SK-N-DZ (cell line): ENCODE measurements around the gene TIGD3. TPM values are rescaled to one million over a fixed set of nuclear protein-coding genes. Genes with fewer than 3 reads are reported as not detected.

Experiments
- DNase-seq: peaks from one replicate; pipeline ENCODE4 v3.0.0-alpha.2; 2015; ENCODE audit warnings: low spot score
- polyA plus RNA-seq, 2 experiments: library from polyadenylated mRNA; depleted of rRNA; stranded (reverse); fragments of >200 nt; gene quantifications; 2 replicates each; pipeline ENCODE4 v1.2.3, GENCODE V29; 2014

Gene TIGD3, protein sequence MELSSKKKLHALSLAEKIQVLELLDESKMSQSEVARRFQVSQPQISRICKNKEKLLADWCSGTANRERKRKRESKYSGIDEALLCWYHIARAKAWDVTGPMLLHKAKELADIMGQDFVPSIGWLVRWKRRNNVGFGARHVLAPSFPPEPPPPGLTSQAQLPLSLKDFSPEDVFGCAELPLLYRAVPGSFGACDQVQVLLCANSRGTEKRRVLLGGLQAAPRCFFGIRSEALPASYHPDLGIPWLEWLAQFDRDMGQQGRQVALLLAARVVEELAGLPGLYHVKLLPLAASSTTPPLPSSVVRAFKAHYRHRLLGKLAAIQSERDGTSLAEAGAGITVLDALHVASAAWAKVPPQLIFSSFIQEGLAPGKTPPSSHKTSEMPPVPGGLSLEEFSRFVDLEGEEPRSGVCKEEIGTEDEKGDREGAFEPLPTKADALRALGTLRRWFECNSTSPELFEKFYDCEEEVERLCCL
- polyA plus RNA-seq (2014; cell fraction: cytosol; rRNA removed), result 6.0 and 6.7 TPM in 2 replicates
- polyA plus RNA-seq (2014; cell fraction: nucleus; rRNA removed), result 4.2 and 5.5 TPM in 2 replicates

DNA sequence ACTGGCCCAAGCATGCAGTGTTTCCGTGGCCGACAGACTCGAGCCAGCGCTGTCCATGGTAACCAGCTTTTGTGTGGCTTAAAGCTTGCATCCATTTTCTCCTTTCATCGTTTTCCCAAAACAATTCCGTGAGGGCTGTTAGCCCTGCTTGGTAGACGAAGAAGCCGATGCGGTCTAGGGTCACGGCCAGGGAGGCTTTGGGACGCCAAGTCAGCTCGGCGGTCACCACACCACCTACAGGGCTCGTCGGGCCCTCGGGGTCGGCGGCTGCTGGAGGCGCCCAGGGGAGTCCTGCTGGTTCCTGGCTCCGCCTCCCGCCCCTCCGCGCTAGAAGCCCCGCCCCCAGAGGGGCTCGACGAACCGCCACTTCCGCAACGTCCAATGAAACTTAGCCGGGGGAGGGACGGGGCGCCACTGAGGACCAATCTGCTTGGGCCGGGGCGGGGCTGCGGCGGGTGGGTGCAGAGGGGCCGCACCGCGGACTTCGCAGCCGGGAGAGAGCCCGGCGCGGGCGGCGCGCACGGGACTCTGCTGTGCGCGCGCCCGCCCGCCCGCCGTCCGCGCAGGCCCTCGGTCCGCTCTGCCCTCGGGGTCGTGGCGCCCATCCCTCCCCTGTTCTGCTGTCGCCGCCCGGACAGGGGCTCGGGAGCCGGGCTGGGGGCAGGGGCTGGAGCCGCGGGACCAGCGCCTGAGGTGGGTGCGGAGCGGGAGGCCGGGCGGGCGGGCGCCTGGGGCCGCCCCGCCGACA is at the start of gene TIGD3:
TIGD3 (plus strand) TSS at position 487 of the 748 bp plus-strand sequence. CDS start 1,058 bp downstream, outside the sequence.
- DNase-seq, result peak; percentile 94

DNA sequence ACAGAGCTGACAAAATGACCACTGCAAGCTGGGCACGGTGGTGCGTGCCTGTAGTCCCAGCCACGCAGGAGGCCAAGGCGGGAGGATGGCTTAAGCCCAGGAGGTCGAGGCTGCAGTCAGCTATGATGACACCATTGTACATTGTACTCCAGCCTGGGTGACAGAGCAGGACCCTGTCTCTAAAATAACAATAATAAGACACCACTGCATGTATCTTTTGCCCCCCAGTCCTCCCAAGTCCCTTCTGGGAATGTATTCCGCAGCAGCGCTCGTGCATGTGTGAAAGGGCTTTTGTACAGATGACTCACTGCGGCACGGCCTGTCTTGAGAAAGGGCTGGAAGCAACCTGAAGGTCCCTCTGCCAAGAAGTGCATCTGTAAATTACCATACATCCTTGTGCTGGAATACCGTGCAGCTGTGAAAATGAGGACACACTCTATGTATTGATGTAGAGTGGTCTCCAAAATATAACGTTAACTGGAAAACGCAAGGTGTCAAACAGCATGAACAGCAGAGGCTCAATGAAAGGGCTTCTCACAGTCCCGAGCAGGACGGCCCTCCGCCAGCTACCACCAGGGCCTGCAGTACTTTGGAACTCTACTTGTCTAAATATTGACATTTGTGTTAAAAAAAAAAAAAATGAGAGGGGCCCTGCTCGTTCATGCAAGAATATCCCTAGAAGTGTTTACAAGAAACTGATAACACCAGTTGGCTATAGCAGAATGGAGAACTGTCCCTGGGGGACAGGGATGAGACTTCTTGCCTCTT is 48.9 kb upstream of the TIGD3 start:
- DNase-seq, result no peak

DNA sequence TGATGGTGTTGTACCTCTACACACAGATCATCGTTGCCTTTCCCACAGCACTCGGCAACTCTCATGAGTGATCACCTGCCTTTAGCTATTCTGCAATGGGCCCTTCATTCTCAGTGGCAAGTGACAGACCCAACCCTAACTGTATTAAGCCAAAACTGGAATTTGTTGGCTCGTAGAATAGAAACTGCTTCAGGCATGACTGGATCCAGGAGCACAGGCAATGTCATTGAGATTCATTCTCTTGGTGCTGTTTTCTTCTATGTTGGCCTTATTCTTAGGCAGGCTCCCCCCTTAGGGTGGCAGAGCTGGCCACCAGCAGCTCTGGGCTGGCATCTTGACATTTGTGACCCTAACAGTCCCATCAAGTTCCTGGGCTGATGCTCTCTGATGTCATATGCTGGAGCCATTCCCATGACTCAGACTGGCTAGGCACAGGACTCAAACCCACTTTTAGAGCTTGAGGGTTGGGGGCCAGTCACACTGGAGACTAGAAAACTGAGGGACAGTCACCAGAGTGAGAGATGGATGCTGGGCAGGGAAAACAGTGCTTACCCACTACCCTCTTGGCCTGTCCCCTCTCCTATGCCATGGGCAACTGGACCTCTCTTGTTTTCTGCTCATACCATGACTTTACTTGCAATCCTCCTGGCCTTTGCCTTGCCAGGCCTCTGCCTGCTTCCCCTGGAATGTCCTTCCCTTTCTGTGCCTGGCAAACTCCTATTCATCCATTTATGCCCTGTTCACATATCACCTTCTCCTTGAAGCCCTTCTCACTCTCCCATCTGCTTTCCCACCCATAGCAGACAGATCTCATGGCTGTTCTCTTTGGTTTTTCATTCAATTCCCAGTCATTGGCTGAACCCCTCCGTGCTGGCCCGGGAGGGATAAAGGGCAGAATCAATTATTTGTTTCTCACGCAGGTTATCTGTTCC is 47.0 kb upstream of the TIGD3 start:
- no peak for DNase-seq

DNA sequence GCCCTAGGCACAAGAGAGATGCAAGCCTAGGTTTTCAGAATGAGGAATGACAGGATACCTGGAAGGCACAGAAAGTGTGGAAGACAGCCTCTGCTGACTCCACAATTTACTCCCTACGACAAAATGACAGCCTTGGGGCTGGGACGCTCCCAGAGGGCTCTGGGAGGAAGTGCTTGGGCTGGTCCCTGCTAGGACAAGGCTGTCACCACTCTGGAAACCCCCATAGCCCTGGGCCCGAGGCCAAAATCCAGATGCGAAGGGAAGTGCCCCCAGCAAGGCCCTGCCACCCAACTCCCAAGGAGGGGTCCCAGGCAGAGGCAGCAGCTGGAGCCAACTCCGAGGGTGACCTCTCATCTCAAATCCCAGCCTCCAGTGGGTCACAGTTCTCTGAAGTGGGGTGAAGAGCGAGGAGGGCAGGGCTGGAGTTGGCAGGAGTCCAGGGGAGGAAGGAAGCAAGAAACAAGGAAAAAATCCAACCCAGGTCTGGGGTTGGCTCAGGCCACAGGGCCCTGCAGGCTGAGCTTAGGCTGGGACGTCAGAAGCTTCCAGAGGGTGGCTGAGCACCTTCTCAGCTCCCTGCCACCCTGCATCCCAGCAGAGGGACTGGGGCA is 46.2 kb upstream of the TIGD3 start:
- DNase-seq, result no peak

DNA sequence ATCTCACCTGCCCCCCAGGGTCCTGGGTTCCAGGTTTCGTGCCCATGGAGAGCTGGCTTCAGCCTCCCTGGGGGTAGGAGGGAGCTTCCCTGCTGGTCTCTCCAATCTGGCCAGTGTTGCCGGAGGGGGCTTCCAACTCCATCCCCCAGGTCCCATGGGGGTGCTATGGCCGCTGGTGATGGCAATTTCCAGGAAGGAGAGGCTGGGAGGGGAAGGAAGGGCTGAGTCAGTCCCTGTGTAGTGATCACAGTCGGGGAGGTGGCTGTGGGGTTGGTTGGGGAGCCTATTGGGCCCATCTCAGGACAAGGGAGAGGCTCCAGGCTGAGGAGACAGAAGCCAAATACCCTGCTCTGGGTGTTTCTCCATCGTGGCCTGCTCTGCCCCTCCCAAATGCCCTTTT is 45.5 kb upstream of the TIGD3 start:
- no peak for DNase-seq

DNA sequence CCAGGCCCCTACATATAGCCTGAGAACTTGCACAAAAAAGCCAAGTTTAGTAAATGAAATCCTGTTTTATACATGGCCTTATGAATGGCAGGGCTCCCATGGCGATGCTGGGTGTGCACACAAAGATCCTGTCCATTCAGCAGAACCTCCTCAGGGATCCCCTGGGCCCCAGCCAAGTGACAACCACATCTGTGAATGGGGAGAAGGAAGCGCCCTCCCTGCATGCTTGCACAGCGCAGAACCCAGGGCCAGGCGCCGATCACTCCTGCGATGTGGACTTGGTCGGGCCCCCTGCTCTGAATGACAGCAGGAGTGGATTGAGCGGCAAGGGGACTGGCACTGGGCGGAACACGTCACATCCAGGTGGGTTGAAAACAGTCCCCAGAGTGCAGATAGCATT is 44.3 kb upstream of the TIGD3 start:
- DNase-seq, result no peak

DNA sequence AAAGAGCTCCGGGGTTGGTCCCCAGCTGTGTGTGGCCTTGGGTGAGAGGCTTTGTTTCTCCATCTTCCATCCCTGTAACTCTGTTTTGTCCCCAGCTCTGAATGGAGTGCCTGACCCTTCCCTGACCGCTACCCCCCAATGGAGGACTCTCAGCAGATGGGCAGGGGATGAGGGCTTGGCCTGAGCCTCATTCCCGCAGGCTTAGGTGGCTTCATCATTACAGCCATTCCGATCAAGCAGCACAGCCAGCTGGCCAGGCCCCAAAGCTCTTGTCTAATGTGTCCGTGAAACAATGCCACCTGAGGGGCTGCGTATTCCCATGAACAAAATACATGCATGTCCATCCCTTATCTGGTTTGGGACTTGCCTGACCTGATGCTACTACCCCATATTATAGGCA is 43.8 kb upstream of the TIGD3 start:
- no peak for DNase-seq

DNA sequence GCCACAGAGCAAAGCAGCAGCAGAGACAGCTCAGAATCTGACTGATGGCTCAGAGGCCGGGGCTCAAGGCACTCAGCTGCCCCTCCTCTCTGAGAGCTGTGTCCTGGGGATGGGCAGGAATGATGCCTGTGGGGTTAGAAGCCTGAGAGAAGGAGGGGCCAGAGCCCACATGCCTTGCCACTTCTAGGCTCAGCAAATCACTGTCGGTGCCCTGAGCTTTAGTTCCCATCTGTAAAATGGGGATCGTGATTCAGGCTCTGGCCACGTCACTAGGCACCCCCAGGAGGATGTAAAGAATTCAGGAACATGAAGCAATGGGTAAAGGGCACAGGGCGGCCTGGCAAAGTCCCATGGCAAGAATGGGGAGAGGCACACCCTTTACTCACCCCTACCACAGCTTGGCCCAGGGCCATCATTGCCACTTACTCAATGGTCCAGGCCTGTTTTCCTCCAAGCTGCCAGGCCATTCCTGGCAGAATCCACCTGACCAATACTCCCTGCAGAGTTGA is 43.3 kb upstream of the TIGD3 start:
- DNase-seq, result peak; percentile 49

DNA sequence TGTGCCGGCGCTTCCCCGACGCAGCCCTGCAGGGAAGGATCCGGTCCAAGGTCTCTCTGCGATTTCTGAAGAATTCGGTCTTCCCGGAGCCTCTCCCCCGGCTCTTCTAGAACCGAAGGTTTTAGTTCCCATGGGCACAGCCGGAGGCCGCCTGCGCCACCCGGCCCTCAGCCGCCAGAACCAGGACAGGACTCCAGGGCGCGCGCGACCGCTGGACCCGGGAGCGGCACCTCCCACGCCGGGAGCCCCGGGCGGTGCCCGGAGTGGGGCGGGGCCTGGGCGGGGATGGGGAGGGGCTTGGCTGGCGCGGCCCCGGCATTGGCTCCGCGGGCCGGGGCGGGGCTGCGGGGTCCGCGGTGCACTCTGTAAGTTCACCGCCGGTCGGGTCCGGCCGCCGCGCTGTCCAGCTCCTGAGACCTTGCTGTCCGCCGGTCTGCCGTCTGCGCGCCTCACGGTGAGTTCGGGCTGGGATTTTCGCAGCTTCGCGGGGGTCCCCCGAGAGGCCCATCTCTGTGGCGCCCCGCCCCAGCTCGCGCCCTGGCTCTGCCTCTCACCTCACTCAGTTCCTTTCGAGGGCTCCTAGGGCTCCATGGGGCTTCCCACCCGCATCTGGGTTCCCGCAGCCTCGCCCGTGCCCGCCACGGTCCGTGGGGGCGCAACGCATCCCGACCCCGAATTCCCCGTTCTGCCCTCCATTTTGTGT is 39.9 kb upstream of the TIGD3 start, which contains the start of gene CDC42EP2:
CDC42EP2 (plus strand) TSS at position 366 of the 703 bp plus-strand sequence. CDS start 6,033 bp downstream, outside the sequence.
- DNase-seq, result peak; percentile 75

DNA sequence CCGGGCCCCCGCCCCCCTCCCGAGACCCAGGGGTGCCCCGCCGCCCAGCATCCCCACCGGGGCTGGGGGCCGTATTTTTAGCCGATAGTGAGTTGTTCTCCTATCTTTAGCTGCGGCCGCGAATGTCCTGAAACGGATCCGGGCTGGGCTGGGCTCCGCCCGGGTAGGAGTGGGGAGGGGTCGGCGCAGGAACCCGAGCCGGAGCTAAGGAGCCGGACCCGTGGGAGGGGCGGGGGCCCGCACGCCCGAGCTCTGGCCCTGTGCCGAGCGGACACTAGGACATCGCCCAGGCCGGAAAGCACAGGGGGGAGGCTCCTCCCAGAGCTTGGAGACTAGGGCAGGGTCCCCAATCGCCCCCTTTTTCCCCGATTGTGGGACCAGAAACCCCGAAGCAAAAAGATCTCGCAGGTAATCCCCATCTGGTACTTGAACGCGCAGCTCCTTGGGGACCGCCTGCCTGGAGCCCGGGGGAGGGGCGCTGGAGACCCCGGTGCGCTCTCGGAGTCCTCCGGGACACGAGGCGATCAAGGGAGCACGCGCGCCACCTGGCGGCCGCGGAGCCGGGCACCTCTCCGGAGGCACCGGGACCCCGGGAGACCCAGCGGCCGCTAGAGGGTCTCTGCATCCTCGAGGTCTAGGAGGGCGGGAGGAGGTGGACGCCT is 39.2 kb upstream of the TIGD3 start:
- DNase-seq, result peak; percentile 87

DNA sequence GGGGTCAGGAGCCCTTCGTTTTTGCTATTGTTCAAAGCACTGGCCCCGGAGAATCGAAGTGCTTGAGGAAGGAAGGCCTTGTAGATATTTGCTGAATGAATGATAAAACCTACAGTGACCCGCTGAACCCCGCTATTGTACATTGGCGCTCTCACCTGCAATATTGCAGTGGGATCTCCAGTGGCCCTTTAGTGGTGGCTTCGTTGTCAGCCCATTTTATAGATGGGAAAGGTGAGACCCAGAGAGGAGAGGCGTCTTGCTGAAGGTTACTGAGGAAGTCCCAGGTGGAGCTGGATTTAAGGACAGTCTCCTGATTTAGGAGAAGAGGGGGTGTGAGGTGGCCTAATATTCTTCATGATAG is 38.7 kb upstream of the TIGD3 start:
- DNase-seq, result no peak

DNA sequence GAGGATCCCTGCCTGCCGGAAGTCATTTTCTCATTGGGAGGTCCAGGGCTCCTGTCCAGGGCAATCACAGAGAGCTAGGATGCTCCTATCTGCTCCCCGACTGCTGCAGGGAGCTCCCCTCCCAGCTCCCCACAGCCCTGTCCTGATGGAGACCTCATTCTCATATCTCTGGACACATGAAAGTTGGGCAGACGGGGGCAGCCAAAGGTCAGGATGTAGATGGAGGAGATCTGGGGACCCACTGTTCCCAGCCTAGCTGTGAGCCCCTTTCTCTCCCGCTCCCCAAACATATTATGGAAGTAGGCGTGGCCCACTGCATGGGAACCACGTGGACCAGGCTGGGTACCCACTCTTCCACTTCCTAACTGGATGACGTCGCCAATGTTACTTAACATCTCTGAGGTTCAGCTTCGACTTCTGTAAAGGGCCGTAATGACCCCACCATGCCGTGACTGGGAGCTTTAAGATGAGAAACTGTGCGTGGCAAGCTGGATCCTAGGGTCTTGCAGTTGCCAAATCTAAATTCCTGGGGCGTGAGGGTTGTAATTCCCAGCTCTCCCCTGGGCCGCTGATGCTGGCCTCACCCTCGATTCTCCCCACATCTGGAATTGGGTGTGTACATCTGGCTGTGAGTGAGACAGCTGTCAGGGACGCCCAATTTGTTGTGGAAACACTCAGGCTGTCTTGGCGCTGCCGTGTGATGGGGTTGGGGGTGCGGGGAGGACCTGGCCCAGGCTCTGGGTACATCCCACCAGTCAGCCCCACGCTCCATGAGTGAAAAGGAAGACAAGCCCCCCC is 38.1 kb upstream of the TIGD3 start:
- DNase-seq, result no peak

DNA sequence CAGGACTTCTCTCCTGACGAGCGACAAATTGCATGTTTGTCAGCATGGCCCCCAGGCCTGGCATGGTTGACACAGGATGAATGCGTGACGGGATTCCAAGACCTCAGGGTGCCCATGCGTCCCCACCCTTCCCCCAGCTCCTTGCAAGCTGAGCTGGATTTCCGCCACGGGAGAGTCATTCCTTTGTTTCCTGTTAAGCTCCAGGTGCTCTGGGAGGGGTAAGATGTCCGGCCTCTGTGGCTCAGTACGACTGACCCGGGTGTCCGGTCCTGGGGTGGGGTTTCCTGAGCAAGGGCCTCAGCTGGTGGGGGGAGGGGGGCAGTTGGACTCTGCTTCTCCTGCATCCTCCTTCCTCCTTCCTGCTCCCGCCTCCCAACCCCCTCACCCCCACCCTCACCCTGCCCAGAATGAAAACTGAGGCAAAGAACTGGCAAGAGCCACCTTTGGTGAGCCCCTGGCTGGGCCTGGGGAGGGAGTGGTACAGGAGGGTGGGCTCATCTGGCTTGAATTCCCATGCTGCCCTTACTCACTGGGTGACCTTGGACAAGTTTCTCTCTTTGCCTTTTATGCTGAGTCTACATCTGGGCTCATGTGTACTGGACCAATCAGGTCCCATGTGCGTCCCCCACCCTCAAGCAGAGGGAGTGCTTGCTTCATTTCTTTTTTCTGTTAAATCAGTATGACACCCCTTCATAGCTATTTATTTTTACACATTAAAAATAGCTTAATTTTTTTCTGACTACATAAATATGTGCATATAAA is 37.3 kb upstream of the TIGD3 start:
- DNase-seq, result no peak

DNA sequence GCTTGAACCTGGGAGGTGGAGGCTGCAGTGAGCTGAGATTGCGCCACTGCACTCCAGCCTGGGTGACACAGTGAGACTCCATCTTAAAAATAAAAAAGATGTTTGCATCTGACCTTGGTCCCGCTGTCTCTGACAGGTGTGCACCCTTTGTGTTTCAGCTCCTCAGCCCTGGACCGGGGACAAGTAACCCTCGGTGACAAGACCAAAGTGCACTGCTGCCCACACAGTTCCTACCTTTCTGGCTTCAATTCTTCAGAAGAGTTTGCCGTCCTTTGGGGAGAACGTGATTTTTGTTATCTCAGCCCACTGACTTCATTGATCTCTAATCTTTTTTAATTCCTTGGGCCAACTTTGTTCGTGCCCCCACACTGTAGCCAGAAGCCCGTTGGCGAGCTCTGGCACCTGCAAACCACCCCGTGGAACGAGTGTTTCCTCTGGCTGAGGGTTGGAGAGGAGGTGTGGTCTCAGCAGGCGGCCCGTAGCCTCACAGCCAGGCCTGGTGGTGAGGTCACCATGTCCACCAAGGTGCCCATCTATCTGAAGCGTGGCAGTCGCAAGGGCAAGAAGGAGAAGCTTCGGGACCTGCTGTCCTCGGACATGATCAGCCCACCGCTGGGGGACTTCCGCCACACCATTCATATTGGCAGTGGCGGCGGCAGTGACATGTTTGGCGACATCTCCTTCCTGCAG is 34.0 kb upstream of the TIGD3 start:
- no peak for DNase-seq

DNA sequence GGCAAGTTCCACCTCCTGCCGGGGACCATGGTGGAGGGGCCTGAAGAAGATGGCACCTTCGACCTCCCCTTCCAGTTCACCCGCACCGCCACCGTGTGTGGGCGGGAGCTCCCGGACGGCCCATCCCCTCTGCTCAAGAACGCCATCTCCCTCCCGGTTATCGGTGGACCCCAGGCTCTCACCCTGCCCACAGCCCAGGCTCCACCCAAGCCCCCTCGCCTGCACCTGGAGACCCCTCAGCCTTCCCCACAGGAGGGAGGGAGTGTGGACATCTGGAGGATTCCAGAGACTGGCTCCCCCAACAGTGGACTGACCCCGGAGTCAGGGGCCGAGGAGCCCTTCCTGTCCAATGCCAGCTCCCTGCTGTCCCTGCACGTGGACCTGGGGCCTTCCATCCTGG is 33.5 kb upstream of the TIGD3 start:
- DNase-seq, result no peak

DNA sequence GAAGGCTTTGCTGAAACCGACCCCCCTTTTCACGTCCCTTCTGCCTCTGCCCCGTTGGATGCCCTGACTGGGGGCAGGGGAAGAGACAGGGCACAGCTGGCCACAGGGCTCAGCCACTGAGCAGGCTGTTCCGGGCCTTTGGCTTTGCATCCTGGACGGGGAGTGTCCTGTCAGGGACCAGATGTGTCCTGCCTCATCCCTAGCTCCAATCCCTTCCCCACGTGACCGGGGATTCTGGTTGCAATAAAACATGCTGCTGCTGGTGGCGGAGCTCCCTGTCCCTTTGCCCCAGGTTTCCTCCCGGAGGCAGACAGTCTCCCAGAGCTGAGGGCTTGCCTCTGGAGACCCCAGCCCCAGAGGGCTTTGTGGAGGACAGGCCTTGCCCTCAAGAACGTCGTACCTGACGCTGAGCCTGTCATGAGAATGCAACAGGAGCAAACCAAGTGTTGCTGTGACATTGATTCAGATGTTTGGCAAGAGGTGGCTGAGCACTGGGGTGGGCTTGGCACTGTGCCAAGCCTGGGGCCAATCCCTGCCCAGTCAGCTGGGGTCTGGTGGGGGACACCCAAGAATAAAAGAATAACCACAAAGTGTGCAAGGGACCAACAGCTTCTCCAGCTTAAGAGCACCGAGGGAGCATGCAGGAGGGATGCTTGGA is 32.6 kb upstream of the TIGD3 start:
- DNase-seq, result no peak
